ENCODE results near the gene SP3.

DNA sequence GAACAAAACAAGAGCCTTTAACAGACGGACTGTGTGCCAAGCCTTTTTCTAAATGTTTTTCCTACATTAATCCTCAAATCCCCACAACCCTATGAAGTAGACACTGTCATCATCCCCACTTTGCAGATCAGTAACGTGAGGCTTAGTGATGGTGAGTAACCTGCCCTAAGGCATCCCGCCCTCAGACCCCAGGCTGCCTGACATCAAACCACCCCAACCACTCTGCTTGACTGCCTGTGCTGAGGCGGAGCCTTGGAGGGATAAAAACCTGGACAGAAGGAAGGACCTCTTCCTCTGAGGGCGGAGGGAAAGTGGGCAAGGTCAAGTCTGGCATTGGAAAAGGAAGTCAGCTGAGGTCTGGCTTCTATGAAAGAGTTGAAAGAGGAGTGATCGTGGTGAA lies 104.6 kb downstream of the SP3 start:
- TF ChIP-seq, protein P1, sequence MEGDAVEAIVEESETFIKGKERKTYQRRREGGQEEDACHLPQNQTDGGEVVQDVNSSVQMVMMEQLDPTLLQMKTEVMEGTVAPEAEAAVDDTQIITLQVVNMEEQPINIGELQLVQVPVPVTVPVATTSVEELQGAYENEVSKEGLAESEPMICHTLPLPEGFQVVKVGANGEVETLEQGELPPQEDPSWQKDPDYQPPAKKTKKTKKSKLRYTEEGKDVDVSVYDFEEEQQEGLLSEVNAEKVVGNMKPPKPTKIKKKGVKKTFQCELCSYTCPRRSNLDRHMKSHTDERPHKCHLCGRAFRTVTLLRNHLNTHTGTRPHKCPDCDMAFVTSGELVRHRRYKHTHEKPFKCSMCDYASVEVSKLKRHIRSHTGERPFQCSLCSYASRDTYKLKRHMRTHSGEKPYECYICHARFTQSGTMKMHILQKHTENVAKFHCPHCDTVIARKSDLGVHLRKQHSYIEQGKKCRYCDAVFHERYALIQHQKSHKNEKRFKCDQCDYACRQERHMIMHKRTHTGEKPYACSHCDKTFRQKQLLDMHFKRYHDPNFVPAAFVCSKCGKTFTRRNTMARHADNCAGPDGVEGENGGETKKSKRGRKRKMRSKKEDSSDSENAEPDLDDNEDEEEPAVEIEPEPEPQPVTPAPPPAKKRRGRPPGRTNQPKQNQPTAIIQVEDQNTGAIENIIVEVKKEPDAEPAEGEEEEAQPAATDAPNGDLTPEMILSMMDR (conservative IDR thresholded peaks at IDR 0.05; ENCODE audit: low read depth, low read length): no peak
- no peak for TF ChIP-seq EZH2 (IDR thresholded peaks at IDR 0.05; ENCODE audit: borderline replicate concordance, low read depth, low read length, poor library complexity, severe bottlenecking)

Measured in A673 (cell line).